ENCODE data around the gene SLC35F6.

The SLC35F6 gene

GRCh38 chr2:26764078-26764887, at the start of gene SLC35F6:
TSS of gene SLC35F6 (plus strand) at chr2:26764284. CDS start at chr2:26764350, 66 bp downstream.
- TF ChIP-seq CTCF (IDR thresholded peaks at IDR 0.05; ENCODE audit: insufficient read depth, low read depth, low read length, missing control alignments): no peak
- DNase-seq (ENCODE audit: low read depth): peak; percentile 89

GRCh38 chr2:26715528-26716270, 48.4 kb upstream of the SLC35F6 start:
- H3K4me3 ChIP-seq (ENCODE audit: low read depth, low read length): no peak overlapping the region
- no peak for DNase-seq (ENCODE audit: low read depth)
- no peak for TF ChIP-seq CTCF (IDR thresholded peaks at IDR 0.05; ENCODE audit: insufficient read depth, low read depth, low read length, missing control alignments)

More at GRCh38 chr2:26764078-26764887, at the start of gene SLC35F6:
- peak within 1 kb of the TSS; percentile 69 for H3K4me3 ChIP-seq (ENCODE audit: low read depth, low read length)

GRCh38 chr2:26716340-26716739, 47.7 kb upstream of the SLC35F6 start:
- TF ChIP-seq CTCF (IDR thresholded peaks at IDR 0.05; ENCODE audit: insufficient read depth, low read depth, low read length, missing control alignments): no peak

GRCh38 chr2:26716769-26717168, 47.3 kb upstream of the SLC35F6 start:
- H3K4me3 ChIP-seq (ENCODE audit: low read depth, low read length): no peak overlapping the region
- no peak for TF ChIP-seq CTCF (IDR thresholded peaks at IDR 0.05; ENCODE audit: insufficient read depth, low read depth, low read length, missing control alignments)
- DNase-seq (ENCODE audit: low read depth): no peak

More at GRCh38 chr2:26716340-26716739, 47.7 kb upstream of the SLC35F6 start:
- no peak overlapping the region for H3K4me3 ChIP-seq (ENCODE audit: low read depth, low read length)
- DNase-seq (ENCODE audit: low read depth): no peak

GRCh38 chr2:26717362-26717761, 46.7 kb upstream of the SLC35F6 start:
- no peak for DNase-seq (ENCODE audit: low read depth)
- no peak overlapping the region for H3K4me3 ChIP-seq (ENCODE audit: low read depth, low read length)
- TF ChIP-seq CTCF (IDR thresholded peaks at IDR 0.05; ENCODE audit: insufficient read depth, low read depth, low read length, missing control alignments): no peak

GRCh38 chr2:26718949-26719686, 45.0 kb upstream of the SLC35F6 start:
- no peak overlapping the region for H3K4me3 ChIP-seq (ENCODE audit: low read depth, low read length)
- TF ChIP-seq CTCF (IDR thresholded peaks at IDR 0.05; ENCODE audit: insufficient read depth, low read depth, low read length, missing control alignments): no peak
- DNase-seq (ENCODE audit: low read depth): no peak
